NCI-H345 treated with DMSO at 0.1 percent for 48 hours (cell line): Measurements from ENCODE around the gene GAL.

ENCODE experiments used
- DNase-seq: peaks from one replicate; lab custom pipeline; 2025; ENCODE audit not compliant: unreplicated experiment; lab: John Stamatoyannopoulos, UW

Gene GAL

GRCh38 chr11:68707527-68707926 lies 23.2 kb downstream of the GAL start:
- no peak for DNase-seq

GRCh38 chr11:68709062-68709461 lies 24.7 kb downstream of the GAL start:
- DNase-seq = no peak

- DNase-seq = no peak
Measured at GRCh38 chr11:68710409-68710808, 26.1 kb downstream of the GAL start.

GRCh38 chr11:68711114-68711513 lies 26.8 kb downstream of the GAL start:
- DNase-seq = no peak

GRCh38 chr11:68714060-68714856 lies 29.9 kb downstream of the GAL start:
- no peak for DNase-seq

GRCh38 chr11:68715456-68716122 lies 31.2 kb downstream of the GAL start:
- DNase-seq = no peak

GRCh38 chr11:68721075-68721474 lies 36.7 kb downstream of the GAL start:
- no peak for DNase-seq

- DNase-seq = no peak
Measured at GRCh38 chr11:68722143-68722542, 37.8 kb downstream of the GAL start.

- DNase-seq = no peak
Measured at GRCh38 chr11:68724293-68724692, 39.9 kb downstream of the GAL start.

GRCh38 chr11:68727783-68728182 lies 43.4 kb downstream of the GAL start:
- DNase-seq = no peak

- DNase-seq = no peak
Measured at GRCh38 chr11:68734111-68734510, 49.8 kb downstream of the GAL start.

GRCh38 chr11:68735125-68735524 lies 50.8 kb downstream of the GAL start:
- DNase-seq = no peak

GRCh38 chr11:68735646-68736045 lies 51.3 kb downstream of the GAL start:
- DNase-seq = no peak
